ENCODE measurements around the gene EXOC3.
"Not testable (repeated sequence)": the region's sequence is repeated elsewhere in the genome, so short reads cannot be mapped to it uniquely, and the experiment has no call there.

EXOC3 gene

DNA sequence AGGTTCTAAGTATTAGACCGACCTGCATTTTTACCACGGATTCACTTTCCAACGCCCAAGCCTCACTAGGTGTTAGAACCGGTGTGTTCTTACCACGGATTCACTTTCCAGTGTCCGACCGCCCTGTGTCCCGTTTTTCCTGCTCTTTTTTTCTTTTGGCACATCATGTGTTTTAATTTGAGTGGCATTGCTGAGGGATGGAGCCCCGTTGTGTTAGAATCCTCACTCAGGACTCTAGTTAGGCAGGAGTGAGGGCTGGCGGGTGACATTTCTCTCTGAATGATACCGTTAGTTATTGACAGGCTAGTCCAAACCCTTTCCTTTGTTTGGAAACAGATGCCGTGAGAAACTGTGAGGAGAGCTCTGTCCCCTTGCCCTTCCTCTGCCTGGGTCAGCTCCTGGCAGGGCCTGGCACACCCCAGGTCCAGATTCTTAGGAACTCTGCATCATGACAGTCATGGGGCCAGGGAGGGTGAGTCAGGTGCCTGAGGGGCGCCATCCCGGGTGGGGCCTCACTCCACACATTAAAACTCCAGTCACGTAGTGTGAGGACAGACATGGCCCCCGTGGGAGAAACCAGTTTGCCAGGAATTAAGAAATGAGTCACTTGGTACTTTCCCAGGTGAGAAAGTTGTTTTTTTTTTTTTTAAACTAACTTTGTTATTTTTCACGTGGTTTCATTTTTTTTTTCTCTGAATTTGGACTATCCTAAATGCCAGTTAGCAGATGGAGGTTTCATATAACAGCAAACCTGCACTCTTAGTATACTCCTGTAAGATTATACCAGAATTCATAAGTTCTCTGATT lies 15.8 kb downstream of the EXOC3 start:
- no peak for DNase-seq

- no peak for DNase-seq
Measured at GRCh38 chr5:459562-460272, 16.7 kb downstream of the EXOC3 start.

DNA sequence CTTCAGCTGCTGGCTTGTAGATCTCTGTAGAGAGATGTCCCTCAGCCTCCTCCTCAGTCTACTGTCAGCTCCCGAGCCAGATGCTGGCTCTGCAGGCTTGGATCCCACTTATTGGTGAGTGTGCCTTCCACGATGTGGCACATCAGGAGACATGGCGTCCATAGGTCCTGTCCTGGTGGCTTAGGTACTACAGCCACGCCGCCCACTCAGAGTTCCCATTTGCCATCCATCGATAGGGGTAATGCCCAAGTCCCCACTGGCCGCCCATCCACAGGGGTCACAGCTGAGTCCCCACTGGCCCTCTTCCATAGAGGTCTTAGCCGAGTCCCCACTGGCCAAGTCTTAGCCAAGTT lies 17.3 kb downstream of the EXOC3 start:
- no peak for DNase-seq

- no peak for DNase-seq
Measured at GRCh38 chr5:462051-462481, 19.1 kb downstream of the EXOC3 start.

GRCh38 chr5:463301-463700 lies 20.3 kb downstream of the EXOC3 start:
- no peak for DNase-seq

- peak; percentile 75 for DNase-seq
Measured at GRCh38 chr5:463952-464351, 21.0 kb downstream of the EXOC3 start.

DNA sequence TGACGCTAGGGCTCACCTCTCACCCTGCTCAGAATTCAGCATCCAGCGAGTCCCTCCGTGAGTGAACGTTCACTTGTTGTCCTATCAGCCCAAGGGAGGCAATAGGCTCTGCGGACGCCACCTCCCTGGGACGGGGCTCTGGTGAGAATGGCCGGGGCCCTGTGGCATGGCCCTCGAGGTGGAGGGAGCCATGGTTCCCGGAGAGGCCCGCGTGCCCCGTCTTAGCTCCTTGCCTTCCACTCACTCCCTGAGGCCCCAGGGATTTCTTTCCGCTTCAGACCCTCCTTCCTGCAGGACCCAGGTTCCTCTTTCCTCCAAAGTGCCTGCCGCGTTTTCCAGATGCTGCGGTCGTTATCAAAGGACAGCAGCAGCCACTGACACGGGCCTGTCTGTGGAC lies 21.5 kb downstream of the EXOC3 start:
- DNase-seq: no peak

- no peak for DNase-seq
Measured at GRCh38 chr5:464843-465590, 22.0 kb downstream of the EXOC3 start.

DNA sequence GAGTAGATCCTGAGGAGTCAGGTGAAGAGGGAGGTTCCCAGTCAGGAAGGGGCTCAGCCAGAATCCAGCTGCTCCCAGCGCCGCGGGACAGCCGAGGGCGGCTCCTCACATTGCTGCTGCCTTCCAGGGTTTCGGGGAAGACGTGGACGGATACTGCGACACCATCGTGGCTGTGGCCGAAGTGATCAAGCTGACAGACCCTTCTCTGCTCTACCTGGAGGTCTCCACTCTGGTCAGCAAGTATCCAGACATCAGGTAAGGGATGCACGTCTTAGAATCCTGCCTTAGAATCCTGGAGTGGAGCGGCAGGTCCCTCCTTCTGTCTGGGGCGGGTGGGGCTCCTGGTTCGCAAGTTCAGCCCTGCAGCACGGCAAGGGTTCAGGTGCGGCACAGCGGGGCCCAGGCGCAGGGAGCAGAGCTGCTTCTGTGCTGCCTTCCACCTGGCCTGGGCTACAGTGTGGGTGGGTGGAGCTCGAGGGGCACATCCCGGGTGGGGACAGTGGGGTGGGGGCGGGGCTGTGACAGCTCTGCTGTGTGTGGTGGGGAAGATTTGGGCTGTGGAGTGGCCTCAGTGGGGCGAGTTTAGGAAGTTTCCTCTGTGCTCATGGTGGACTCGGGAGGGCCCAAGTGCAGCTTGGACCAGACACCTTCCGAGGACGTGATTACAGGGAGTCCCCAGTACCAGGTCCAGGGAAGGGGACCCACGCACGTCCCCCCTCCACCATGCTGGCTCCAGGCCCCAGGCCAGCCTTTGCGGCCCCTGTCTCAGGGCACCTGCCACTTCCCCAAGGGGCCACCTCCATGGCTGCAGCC lies 22.8 kb downstream of the EXOC3 start:
- no peak for DNase-seq

DNA sequence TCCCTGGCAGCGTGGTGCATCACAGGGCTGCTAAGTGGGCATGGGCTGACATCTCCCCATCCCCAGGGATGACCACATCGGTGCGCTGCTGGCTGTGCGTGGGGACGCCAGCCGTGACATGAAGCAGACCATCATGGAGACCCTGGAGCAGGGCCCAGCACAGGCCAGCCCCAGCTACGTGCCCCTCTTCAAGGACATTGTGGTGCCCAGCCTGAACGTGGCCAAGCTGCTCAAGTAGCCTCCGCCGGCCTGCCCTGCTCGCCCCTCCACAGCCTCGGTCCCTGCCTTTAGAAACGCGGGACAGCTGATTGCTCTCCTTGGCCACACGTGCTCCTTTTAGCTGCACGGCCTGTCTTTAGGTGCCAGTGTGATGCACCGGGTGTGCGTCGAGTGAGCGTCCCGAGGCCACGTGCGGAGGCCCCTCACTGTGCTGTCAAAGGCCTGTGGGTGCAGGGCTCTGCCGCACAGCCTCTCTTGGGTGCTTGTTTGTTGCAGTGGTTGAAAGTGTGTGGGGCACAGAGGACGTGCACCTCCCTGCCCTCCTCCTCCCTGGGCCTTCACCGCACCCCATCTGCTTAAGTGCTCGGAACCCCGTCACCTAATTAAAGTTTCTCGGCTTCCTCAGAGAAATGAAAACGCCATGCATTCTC lies 23.8 kb downstream of the EXOC3 start:
- DNase-seq: no peak

- no peak for DNase-seq
Measured at GRCh38 chr5:468401-468800, 25.4 kb downstream of the EXOC3 start.

GRCh38 chr5:469752-470483 lies 26.9 kb downstream of the EXOC3 start:
- DNase-seq: no peak

- no peak for DNase-seq
Measured at GRCh38 chr5:470961-471749, 28.2 kb downstream of the EXOC3 start.

DNA sequence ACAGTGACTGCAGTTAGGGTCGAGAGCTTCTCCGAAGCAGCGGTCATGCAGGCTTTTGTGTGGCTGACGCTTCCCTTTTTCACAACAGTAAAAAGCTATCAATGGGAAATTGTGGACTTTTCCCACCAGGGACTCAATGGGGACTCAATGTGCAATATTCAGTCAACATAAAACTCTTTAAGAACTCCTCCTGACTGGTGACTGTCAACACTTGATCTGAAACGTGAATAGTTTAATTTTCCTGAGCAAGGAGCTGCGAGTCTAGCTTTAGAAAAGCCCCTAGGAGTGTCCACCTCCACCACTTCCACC lies 28.7 kb downstream of the EXOC3 start:
- DNase-seq: no peak

DNA sequence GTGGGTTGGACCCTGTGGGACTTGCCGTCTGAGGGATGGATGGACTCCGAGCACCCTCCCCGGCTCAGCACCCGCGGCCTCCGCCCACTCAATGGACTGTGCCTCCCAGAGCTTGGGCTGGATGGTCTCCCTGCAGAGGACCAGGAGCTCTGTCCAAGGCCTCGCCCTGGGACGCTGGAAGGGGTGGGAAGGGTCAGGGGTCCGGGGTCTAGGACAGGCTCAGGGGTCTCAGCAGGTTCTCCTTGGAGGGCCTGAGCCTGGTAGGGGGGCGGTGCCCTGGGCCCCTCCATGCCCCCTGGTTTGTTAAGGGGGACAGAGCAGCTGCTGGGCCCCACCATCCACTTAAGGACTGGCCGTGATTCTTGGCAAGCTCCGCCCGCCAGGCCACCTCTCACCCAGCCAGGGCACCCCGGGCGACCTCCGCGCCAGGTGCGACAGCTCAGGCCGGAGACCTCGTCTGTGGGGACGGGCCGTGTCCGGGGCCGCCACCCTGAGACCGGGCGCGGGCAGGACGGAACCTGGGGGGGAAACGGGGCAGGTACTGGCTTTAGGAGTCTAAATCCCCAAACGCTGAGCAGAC lies 29.2 kb downstream of the EXOC3 start:
- no peak for DNase-seq

DNA sequence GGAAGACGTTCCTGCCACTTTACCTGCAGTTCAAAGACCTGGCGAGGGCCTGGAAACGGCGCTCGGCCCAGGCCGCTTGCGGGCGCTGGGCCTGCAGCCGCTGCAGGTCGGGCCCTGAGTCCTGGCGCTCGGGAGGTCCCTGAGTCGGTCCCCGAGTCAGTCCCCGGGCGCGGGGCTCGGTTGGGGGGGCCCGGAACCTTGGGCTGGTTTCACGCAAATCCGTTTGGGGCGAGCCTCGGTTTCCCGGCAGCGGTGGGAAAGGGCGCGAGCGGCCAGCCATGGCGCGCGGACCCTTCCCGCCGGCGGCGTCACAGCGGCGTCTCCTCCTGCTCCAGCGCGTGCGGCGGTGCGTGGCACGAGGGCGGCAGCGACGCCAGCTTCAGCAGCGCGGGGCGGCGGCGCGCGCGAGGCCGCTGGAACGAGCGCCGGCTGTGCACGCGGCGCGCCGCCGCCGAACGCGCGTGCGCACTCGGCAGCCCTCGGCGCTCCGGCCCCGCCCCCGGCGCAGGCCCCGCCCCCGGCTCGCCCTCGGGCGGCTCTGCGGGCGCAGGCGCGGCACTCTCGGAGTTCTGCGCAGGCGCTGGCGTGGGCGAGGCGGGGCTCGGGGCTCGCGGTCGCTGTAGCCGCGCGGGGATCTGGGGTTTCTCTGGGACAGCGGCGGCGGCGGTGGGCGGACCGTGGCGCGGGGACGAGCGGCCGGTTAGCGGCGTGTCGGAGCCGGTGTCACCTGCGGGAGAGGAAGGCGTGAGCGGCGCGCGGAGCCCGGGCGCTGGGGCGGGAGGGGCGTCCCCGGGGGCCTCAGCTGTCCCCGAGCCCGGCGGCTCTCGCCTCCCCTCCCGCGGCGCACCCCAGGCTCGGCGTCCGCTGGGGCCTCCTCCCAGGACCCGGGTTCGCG lies 29.9 kb downstream of the EXOC3 start:
- DNase-seq: peak; percentile 88

- DNase-seq: peak; percentile 29
Measured at GRCh38 chr5:473551-474192, 30.7 kb downstream of the EXOC3 start.

GRCh38 chr5:474232-474839 lies 31.4 kb downstream of the EXOC3 start:
- not testable (repeated sequence) for DNase-seq
